Mesodermal cell (in vitro differentiated cells): ENCODE results near the gene ABHD8.
A peak's percentile ranks its signal among the peaks of the same experiment; 100 is the strongest.

Experiments used
- H3K27ac ChIP-seq: 2 replicates; pipeline ENCODE4 v1.7.0; 2013; ENCODE audit warnings: mild to moderate bottlenecking, low read depth, low read length, moderate library complexity; ENCODE audit not compliant: severe bottlenecking
- H3K36me3 ChIP-seq: 2 replicates; pipeline ENCODE4 v1.7.1; 2013; ENCODE audit warnings: mild to moderate bottlenecking, low read length, moderate library complexity; ENCODE audit not compliant: control insufficient read depth, insufficient read depth
- H3K4me1 ChIP-seq: one replicate; pipeline ENCODE4 v1.7.1; 2013; ENCODE audit warnings: mild to moderate bottlenecking, low read length; ENCODE audit not compliant: insufficient read depth, control insufficient read depth, poor library complexity, severe bottlenecking
- H3K4me3 ChIP-seq: 2 replicates; pipeline ENCODE4 v1.7.0; 2013; ENCODE audit warnings: low read length, control low read depth, mild to moderate bottlenecking; ENCODE audit not compliant: insufficient read depth, poor library complexity, severe bottlenecking; ENCODE audit errors: extremely low read depth
- H3K9me3 ChIP-seq: 2 replicates; pipeline ENCODE4 v1.7.1; 2013; ENCODE audit warnings: mild to moderate bottlenecking, low read length, moderate library complexity; ENCODE audit not compliant: control insufficient read depth
- WGBS, 2 experiments: methylation state at CpG; one replicate each; pipeline ENCODE4 v1.1.5; 2013; ENCODE audit warnings: missing lambda C conversion rate in 2 of 2; ENCODE audit not compliant: insufficient coverage in 2 of 2; 5-methylcytosine and 5-hydroxymethylcytosine counted together

The ABHD8 gene

GRCh38 chr19:17292301-17293074, 10.7 kb downstream of the ABHD8 start:
- Histone ChIP-seq H3K4me1 (peaks cover 4% of the 10 kb centered on the region), H3K4me3 (peak overlapping the region; percentile 52), H3K9me3 (no peaks in the 10 kb centered on the region), H3K36me3 (peaks cover 24% of the 10 kb centered on the region), H3K27ac (peak overlapping the region; percentile 94)
- WGBS, 2 experiments: 3 to 4% methylated on average over 37 to 38 of the region's 46 CpGs

- Histone ChIP-seq H3K27ac (no peak overlapping the region), H3K36me3 (peaks cover 8% of the 10 kb centered on the region), H3K4me1 (peaks cover 4% of the 10 kb centered on the region), H3K9me3 (peaks cover 3% of the 10 kb centered on the region), H3K4me3 (peak overlapping the region; percentile 5)
- 23 to 27% methylated on average over 11 to 14 of the region's 22 CpGs for WGBS, 2 experiments
Observed at GRCh38 chr19:17289489-17289888, 13.7 kb downstream of the ABHD8 start.

GRCh38 chr19:17286752-17287151, 16.5 kb downstream of the ABHD8 start:
- Histone ChIP-seq H3K4me3 (no peak overlapping the region), H3K4me1 (no peaks in the 10 kb centered on the region), H3K36me3 (peaks cover 4% of the 10 kb centered on the region), H3K27ac (no peak overlapping the region), H3K9me3 (peaks cover 3% of the 10 kb centered on the region)
- WGBS, 2 experiments: 91% methylated on average over 8 to 9 of the region's 9 CpGs

GRCh38 chr19:17286263-17286662, 17.0 kb downstream of the ABHD8 start:
- 93 to 97% methylated on average over 9 to 11 of the region's 11 CpGs for WGBS, 2 experiments
- no peaks in the 10 kb centered on the region for H3K4me1 ChIP-seq

GRCh38 chr19:17285415-17286135, 17.6 kb downstream of the ABHD8 start:
- H3K9me3 ChIP-seq: peaks cover 3% of the 10 kb centered on the region
- H3K4me3 ChIP-seq: no peak overlapping the region
- H3K4me1 ChIP-seq: no peaks in the 10 kb centered on the region
- peaks cover 4% of the 10 kb centered on the region for H3K36me3 ChIP-seq
- WGBS, 2 experiments: 88 to 92% methylated on average over 17 of the region's 18 CpGs
- H3K27ac ChIP-seq: no peak overlapping the region

More at GRCh38 chr19:17286263-17286662, 17.0 kb downstream of the ABHD8 start:
- Histone ChIP-seq H3K4me3 (no peak overlapping the region), H3K9me3 (peaks cover 3% of the 10 kb centered on the region), H3K27ac (no peak overlapping the region), H3K36me3 (peaks cover 4% of the 10 kb centered on the region)

- H3K27ac ChIP-seq: no peak overlapping the region
- H3K36me3 ChIP-seq: peaks cover 16% of the 10 kb centered on the region
- H3K9me3 ChIP-seq: peaks cover 3% of the 10 kb centered on the region
- no peak overlapping the region for H3K4me3 ChIP-seq
- H3K4me1 ChIP-seq: no peaks in the 10 kb centered on the region
- WGBS, 2 experiments: 94 to 100% methylated on average over 4 to 7 of the region's 7 CpGs
Observed at GRCh38 chr19:17283504-17283996, 19.7 kb downstream of the ABHD8 start.

- Histone ChIP-seq H3K4me1 (no peaks in the 10 kb centered on the region), H3K36me3 (peaks cover 22% of the 10 kb centered on the region), H3K9me3 (peaks cover 3% of the 10 kb centered on the region), H3K27ac (no peak overlapping the region), H3K4me3 (peak overlapping the region; percentile 27)
- WGBS, 2 experiments: 8 to 10% methylated on average over 33 to 44 of the region's 45 CpGs
Observed at GRCh38 chr19:17282488-17283125, 20.6 kb downstream of the ABHD8 start.

- no peak within 1 kb of the TSS for H3K27ac ChIP-seq
- H3K4me1 ChIP-seq: no peaks in the 10 kb centered on the region
- WGBS, 2 experiments: 30 to 38% methylated on average over 53 to 75 of the region's 75 CpGs
- H3K4me3 ChIP-seq: peak within 1 kb of the TSS; percentile 27
- peaks cover 31% of the 10 kb centered on the region for H3K36me3 ChIP-seq
- peaks cover 3% of the 10 kb centered on the region for H3K9me3 ChIP-seq
Observed at GRCh38 chr19:17281391-17282304, 21.6 kb downstream of the ABHD8 start, which contains the start of gene ANKLE1. Gene ANKLE1 (plus strand): TSS chr19:17281901. CDS start chr19:17281921, 20 bp downstream.

- Histone ChIP-seq H3K27ac (no peak overlapping the region), H3K4me3 (no peak overlapping the region), H3K36me3 (peaks cover 53% of the 10 kb centered on the region), H3K4me1 (no peaks in the 10 kb centered on the region), H3K9me3 (no peaks in the 10 kb centered on the region)
- WGBS, 2 experiments: 50 to 85% methylated on average over 1 to 3 of the region's 3 CpGs
Observed at GRCh38 chr19:17279436-17279835, 23.8 kb downstream of the ABHD8 start.
